Measurements from ENCODE around the gene TMEM129. TPM values are rescaled to one million over a fixed set of nuclear protein-coding genes. Genes with fewer than 3 reads are reported as not detected.

Gene TMEM129
- total and polyA plus RNA-seq, 2 experiments from 2014 or later = 16.4 to 64.4 TPM

GRCh38 chr4:1695913-1696312 is 25.2 kb downstream of the TMEM129 start (continued):
- no peak for TF ChIP-seq ZNF462 (CRISPR knock-in tag; IDR thresholded peaks at IDR 0.05)
- TF ChIP-seq NANOG (IDR thresholded peaks at IDR 0.05; ENCODE audit: borderline replicate concordance) = no peak
- no peak for TF ChIP-seq ETS1 (IDR thresholded peaks at IDR 0.05)
- no peak for TF ChIP-seq ZNF114 (CRISPR knock-in tag; IDR thresholded peaks at IDR 0.05)
- TF ChIP-seq REST (IDR thresholded peaks at IDR 0.05; ENCODE audit: unreplicated experiment) = no peak
- TF ChIP-seq ZNF331 (CRISPR knock-in tag; IDR thresholded peaks at IDR 0.05; ENCODE audit: low read depth) = no peak
- TF ChIP-seq CTCF (conservative IDR thresholded peaks at IDR 0.05; ENCODE audit: low read depth in 2 of 2) = no peak
- TF ChIP-seq EZH2phosphoT487 (IDR thresholded peaks at IDR 0.05; ENCODE audit: unreplicated experiment) = no peak

All from GM23338 (cell line).